ENCODE data around the gene MBIP.

GRCh38 chr14:36288496-36288895 lies 31.9 kb downstream of the MBIP start:
- TF ChIP-seq CTCF (IDR thresholded peaks at IDR 0.05) (no peak), POLR2A (IDR thresholded peaks at IDR 0.05) (no peak)
